ENCODE measurements around the gene HOXA4.

DNA sequence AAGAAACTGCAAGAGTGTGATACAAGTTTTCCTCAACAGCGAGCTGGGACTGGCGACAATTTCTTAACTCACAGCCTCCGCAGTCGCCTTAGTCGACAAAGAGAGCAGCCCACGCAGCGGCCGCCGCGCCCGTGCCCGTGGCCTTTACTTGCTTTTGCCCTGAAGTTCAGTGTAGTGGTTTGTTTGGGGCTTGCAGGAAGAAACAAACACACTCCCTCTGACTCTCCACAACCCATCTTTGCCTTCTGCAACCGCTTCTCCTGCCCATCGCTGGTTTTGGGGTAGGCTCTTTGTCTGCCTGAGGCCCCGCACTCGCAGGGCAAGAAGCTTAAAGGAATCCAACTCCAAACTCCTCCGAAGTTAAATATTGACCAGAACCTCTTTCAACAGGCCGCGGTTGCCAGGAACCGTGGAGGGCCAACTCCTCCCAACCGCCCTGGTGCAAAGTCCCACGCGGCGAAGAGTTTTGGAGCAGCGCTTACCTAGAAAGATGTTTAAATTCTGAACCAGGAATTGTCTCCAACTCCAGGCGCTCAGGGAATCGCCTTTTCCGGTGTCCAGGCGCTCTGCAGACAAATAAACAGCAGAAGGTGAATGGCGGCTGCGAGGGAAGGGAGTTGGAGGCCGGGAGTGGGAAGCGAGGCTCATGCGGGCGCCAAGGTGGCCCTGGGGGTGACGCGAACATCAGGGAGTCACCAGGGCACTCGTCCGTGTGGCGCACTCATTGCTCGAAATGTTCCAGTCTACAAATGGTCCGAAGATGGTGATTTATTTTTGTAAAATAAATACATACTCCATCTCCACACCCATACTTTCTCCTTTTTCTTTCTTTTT, 8.3 kb downstream of the HOXA4 start:
- no peak for TF ChIP-seq POLR2A (IDR thresholded peaks at IDR 0.05)
- TF ChIP-seq, protein P1, sequence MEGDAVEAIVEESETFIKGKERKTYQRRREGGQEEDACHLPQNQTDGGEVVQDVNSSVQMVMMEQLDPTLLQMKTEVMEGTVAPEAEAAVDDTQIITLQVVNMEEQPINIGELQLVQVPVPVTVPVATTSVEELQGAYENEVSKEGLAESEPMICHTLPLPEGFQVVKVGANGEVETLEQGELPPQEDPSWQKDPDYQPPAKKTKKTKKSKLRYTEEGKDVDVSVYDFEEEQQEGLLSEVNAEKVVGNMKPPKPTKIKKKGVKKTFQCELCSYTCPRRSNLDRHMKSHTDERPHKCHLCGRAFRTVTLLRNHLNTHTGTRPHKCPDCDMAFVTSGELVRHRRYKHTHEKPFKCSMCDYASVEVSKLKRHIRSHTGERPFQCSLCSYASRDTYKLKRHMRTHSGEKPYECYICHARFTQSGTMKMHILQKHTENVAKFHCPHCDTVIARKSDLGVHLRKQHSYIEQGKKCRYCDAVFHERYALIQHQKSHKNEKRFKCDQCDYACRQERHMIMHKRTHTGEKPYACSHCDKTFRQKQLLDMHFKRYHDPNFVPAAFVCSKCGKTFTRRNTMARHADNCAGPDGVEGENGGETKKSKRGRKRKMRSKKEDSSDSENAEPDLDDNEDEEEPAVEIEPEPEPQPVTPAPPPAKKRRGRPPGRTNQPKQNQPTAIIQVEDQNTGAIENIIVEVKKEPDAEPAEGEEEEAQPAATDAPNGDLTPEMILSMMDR (IDR thresholded peaks at IDR 0.05), result no peak
